GDM1 (cell line): Measurements from ENCODE around the gene TNFRSF14.

Experiments used
- DNase-seq: peaks from one replicate; lab custom pipeline; 2025; lab: John Stamatoyannopoulos, UW

TNFRSF14 gene

DNA sequence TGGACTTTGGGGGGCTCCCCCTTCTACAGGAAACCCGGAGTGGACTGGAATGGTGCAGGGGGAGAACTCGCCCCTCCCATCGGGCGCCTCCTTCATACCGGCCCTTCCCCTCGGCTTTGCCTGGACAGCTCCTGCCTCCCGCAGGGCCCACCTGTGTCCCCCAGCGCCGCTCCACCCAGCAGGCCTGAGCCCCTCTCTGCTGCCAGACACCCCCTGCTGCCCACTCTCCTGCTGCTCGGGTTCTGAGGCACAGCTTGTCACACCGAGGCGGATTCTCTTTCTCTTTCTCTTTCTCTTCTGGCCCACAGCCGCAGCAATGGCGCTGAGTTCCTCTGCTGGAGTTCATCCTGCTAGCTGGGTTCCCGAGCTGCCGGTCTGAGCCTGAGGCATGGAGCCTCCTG, at the start of gene TNFRSF14:
TNFRSF14 (plus strand) TSS at position 95 of the 401 bp plus-strand sequence; CDS start at position 389, 294 bp downstream.
- no peak for DNase-seq

DNA sequence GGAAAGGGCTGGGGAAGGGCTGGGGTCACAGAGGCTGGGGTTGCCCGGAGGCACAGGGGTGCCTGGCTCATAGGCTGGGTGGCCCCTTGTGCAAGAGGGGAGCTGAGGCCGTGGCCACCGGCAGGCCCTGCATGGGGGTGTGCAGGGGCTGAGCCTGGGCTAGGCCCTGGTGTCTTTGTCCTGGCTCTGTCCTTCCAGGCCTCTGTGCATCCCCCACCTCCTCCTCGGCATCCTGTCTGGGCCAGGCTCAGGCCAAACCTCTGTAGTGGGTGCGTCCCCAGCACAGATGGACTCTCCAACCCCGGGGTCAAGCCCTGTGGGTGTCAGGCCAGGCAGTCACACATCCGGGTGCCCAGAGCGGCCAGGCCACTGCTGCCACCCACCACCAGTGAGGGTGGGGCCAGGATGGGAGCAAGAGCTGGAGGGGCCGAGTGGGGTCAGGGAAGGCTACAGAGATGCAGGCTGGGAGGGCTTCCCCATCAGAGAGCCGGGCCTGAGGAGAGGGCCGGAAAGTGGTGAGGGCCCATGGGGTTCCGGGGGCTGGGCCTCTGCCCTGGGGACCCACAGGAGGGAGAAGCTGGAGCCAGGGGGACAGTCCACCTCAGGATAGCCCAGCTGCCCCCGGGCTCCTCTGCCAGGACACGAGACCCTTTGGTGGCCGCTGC, 49.1 kb upstream of the TNFRSF14 start:
- DNase-seq: no peak

- DNase-seq: no peak
Observed at GRCh38 chr1:2507744-2508155, 48.4 kb upstream of the TNFRSF14 start.

- no peak for DNase-seq
Observed at GRCh38 chr1:2508180-2508579, 48.0 kb upstream of the TNFRSF14 start.

DNA sequence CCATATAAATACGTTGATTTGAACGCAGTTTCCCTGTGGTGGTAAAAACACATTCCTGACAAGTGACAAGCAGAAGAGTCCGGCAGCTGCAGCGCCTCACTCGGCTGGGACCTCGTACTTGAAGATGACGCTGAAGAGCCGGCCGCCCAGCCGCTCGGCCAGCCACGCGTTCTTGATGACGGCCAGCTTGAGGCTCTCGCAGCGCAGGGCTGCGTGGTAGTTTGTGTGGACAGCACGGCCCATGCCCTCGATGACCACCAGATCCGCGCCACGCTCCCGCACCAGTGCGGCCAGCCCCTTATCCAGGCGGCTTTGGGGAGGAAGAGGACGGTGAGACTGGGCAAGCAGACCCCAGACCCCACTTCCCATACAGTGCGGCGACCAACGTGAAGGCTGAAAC, 47.4 kb upstream of the TNFRSF14 start:
- no peak for DNase-seq

DNA sequence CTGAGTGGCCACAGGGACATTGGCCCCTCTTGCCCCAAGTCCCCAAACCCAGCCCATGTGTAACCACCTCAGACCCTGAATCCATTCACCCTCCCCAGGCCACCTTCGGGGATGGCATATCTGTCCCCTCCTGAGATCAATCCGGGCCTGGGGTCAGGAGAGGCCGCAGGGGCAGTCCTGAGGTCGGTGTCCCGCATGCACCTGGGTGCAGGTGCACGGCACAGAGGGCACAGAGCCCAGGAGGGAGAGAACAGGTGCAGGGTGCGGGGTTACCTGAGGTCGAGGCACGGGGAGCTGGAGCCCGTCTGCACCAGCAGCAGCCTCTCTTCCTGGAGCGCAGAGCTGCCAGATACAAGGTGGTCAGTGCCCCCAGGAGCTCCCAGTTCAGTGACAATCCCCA, 46.6 kb upstream of the TNFRSF14 start:
- DNase-seq: no peak

- no peak for DNase-seq
Observed at GRCh38 chr1:2510366-2511155, 45.6 kb upstream of the TNFRSF14 start.

DNA sequence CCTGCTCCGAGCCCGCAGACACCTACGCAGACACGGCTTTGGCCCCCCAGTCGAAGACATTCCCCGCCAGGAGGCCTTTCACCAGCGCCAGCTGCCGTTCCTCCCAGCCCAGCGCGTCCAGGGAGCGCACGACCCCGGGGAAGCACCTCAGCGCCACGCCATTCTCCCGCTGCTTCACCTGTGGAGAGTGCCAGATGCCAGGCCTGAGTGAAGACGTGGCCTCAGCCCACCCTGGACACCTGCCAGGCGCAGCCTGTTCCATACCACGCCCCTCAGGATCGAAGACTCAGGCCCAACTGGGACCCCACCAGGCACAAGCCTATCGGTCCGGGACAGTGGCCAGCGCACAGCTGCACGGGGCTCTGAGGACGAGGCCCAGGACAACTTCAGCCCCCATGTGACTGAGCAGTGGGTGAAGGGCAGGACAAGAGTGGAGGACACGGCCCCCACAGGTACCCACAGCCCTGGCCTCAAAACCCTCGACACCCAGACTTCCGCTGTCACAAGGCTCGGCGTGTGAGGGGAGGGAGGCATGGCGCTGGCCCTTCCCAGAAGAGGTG, 43.2 kb upstream of the TNFRSF14 start:
- DNase-seq: no peak

DNA sequence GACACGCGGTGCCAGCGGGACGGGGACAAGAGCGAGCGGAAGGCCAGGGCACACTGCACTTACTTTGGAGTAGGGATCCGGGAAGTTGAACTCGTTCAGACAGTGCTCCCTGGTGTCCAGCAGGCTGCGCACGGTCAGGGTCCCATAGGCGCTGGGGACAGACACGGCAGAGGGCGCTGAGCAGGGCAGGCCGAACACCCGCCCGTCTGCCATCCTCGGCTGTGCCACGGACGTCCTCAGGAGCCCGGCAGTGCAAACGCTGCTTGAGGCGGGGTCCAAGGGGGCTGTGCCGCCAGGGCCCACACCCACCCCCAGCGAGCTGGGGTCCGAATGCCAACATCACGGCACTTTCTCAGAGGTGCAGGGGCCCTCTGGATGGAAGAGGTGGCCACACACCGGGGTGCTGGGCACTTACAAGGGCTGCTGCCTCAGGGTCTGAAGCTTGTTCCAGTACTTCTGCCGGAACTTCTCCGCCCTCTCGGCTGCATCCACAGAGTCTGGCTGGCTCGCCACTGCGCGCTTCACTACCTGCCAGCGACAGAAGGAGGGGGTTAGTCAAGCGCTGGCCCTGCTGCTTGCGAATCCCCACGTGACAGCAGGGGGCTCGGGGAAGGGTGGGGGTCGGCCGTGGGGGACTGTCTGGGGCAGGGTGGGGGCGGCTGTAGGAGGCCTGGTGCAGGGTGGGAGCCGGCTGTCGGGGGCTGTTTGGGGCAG, 42.1 kb upstream of the TNFRSF14 start:
- no peak for DNase-seq

GRCh38 chr1:2514863-2515762, 41.1 kb upstream of the TNFRSF14 start:
- DNase-seq: no peak

DNA sequence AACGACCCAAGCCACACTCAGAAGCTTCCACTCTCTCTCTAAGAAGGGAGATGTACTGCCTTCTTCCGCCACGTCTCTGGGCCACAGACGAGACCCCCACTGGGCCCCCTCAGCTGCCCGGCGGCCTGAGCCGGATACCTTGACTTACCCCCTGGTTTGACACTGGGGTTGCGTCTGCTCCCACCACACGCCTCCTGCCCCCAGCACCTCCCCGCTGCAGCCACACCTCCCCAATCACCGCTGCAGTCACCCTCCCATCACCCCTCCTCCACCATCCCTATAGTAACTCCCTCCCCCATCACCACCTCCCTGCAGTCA, 40.4 kb upstream of the TNFRSF14 start:
- no peak for DNase-seq

GRCh38 chr1:2516124-2516523, 40.0 kb upstream of the TNFRSF14 start:
- DNase-seq: no peak

DNA sequence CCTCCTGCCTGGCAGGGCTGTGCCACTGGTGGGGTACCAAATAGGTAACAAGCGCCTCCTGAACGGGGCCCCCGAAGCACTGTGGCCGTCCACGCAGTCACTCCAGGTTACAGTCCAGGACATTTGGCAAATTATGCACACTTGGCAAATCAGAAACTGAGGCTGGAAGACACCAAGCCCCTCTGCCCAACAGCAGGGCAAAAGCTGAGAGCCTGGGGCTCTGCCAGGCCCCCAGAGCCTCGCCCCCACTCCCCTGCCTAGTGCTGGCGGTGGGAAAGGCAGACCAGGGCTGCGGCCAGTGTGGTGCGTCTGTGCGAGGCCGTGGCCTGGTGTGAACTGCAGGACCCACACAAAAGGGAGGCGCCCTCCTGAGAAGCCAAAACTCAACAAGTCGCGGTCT, 39.2 kb upstream of the TNFRSF14 start:
- no peak for DNase-seq

GRCh38 chr1:2517966-2518365, 38.2 kb upstream of the TNFRSF14 start:
- no peak for DNase-seq

DNA sequence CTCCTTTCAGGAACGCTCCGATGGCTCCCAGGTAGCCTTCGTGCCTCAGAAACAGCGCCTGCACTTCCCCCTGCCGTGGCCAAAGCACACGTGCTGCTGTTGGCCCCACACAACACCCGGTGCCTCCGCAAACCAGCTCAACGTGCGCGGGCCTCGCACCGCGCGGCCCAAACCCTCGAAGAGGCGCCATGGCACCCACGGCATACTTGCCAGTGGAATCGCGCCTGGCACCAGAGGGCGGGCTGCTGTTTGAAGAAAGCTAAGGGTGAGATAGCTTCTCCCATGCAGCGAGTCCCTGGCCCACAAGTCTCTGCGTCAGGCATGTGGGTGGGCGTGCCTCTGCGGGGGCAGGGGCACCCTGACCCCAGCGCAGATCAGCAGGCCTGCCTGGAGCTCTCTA, 37.6 kb upstream of the TNFRSF14 start:
- DNase-seq: no peak

DNA sequence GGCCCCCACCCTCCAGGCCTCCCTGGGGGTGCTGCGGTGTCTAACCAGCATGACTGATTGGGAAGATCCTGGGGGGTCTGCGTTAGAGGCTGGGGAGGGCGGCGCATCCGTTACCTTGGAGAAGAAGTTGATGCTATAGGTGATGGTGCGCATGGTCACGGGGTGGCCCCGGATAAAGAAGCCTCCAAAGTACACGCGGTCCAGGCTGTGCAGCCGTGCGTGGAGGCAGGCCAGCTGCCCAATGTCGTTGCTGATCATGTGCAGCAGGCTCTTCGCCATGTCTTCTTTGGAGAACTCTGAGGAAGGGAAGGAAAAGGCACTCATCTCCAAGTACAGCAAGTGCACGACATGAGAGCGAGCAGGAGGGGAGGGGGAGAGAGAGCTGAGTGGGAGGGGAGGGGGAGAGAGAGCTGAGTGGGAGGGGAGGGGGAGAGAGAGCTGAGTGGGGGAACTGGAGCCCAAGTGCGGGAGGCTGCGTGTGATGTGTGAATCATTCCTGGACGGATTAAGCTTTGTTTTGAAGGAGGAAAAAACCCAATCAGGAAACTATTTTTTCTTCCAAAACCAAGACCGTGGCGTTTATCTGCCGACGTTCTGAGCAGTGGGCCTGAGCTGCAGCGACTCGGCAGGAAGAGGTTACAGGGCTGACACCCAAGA, 37.0 kb upstream of the TNFRSF14 start:
- DNase-seq: no peak

DNA sequence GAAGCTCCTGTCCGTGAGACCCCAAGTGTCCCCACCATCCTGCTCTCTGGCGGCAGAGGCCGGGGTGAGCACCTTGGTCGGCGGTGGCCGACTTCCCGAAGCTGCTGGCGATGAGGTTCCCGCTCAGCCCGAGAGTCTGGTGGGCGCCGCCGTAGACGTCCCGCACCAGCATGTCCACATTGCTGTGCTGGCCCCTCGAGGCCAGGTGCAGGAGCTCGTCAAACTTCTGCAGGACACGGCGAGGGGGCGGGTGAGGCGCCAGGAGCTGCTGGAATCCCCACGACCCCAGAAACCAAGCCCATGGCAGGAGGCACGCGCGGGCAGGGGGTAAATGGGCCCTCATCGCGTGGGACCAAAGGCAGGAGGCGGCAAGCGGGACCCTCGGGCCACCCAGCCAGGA, 36.4 kb upstream of the TNFRSF14 start:
- DNase-seq: no peak

DNA sequence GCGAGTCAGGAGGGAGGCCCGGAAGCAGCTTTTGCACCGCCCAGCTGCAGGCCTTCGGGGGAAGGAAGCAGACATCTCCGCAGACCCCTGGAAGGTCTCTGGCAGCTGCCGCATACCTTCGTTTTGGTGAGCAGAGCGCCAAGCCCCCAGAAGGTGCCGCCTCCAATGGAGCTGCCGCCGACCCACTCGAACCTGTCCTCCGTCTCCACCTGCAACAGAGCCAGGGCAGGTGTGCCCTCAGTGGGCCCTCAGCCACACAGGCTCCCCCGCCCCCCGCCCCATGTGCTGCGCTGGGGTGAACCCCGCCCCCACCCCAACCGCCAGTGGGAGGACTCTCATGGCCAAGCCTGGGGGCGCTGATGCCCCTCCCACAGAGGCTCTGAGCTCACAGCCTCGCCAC, 36.0 kb upstream of the TNFRSF14 start:
- DNase-seq: no peak

DNA sequence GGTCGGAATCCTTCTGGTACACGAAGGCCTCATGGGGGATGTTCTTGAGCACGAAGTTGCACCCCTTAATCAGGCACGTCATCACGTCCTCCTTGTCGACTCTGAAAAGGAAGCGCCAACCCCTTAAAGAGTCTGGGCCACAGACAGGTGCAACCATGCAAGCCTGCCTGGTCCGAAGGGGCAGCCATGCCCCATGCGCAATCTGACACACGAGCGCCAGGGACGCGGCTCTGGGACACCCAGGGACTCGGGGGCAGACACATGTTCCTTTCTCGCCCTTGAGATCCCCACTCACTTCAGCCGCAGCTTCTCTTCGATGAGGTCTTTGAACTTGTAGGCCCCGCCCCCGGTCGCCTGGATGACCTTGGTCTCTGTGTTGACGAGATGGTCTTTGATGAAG, 35.4 kb upstream of the TNFRSF14 start:
- no peak for DNase-seq

DNA sequence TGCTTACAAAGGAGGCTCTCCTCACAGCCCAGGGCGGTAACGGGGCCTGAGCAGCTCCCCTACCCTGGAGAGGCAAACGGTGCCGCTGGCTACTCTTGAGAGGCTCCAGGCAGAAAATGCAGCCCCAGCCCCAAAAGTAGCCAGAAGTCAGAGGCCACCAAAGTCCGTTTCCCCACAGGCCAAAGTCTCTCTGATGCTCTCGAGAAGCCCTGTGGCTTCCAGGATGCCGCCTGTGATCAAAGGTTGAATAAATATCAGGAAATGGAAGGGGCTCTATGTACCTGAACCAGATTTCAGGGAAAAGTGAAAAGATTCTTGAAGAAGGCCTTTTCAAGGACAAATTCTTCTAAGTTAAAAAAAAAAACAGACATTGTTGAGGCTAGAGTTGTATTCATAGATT, 33.9 kb upstream of the TNFRSF14 start:
- no peak for DNase-seq

GRCh38 chr1:2523191-2523890, 32.8 kb upstream of the TNFRSF14 start:
- DNase-seq: no peak
